SH-SY5Y (cell line): ENCODE results near the gene PPP1R3D.

Experiments
- GATA2 ChIP-seq: IDR thresholded peaks from 2 replicates; pipeline ENCODE4 v1.6.1; 2011; ENCODE audit warnings: mild to moderate bottlenecking, low read depth, low read length
- GATA3 ChIP-seq: IDR thresholded peaks from 2 replicates; pipeline ENCODE4 v1.6.1; 2011; ENCODE audit warnings: low read depth, mild to moderate bottlenecking, low read length, moderate library complexity

- TF ChIP-seq GATA2 (no peak), GATA3 (no peak)
These were observed 37.6 kb downstream of the PPP1R3D start for GRCh38 chr20:59902470-59902869.
